H1 (cell line): ENCODE measurements around the gene DISC1.
"Not testable (repeated sequence)": the region's sequence is repeated elsewhere in the genome, so short reads cannot be mapped to it uniquely, and the experiment has no call there.

Experiments used
- ATF3 ChIP-seq: IDR thresholded peaks from 2 replicates; pipeline ENCODE4 v1.6.1; 2011; ENCODE audit warnings: low read depth, mild to moderate bottlenecking, low read length; ENCODE audit not compliant: insufficient read depth
- CEBPB ChIP-seq: IDR thresholded peaks from 2 replicates; pipeline ENCODE4 v1.6.1; 2012; ENCODE audit warnings: low read depth, low read length
- CREB1 ChIP-seq: IDR thresholded peaks from 2 replicates; pipeline ENCODE4 v1.6.1; 2012; ENCODE audit warnings: inconsistent platforms
- CTCF ChIP-seq, 3 experiments: IDR thresholded peaks; 1 replicate in 2 of 3; 2 replicates in 1 of 3; pipeline versions ENCODE4 v1.5.1 to v1.6.1; 2011; ENCODE audit warnings: low read length in 3 of 3, mild to moderate bottlenecking in 3 of 3, inconsistent platforms in 2 of 3, low read depth in 1 of 3, moderate library complexity in 1 of 3; ENCODE audit not compliant: insufficient read depth in 1 of 3; ENCODE audit errors: control extremely low read depth in 1 of 3
- EZH2 ChIP-seq: fragments of 200-600 bp; sonication (generic); IDR thresholded peaks from 2 replicates; pipeline ENCODE4 v1.7.1; 2012; ENCODE audit warnings: low read depth, mild to moderate bottlenecking, moderate library complexity, low read length, inconsistent platforms; ENCODE audit not compliant: severe bottlenecking
- FOSL1 ChIP-seq: IDR thresholded peaks from 2 replicates; pipeline ENCODE4 v1.6.1; 2011; ENCODE audit warnings: mild to moderate bottlenecking, low read depth, low read length, moderate library complexity; ENCODE audit not compliant: insufficient read depth
- JUN ChIP-seq: IDR thresholded peaks from 2 replicates; pipeline ENCODE4 v1.6.1; 2011; ENCODE audit warnings: low read depth, mild to moderate bottlenecking, improper control_type of control experiment, low read length
- JUND ChIP-seq: IDR thresholded peaks from 2 replicates; pipeline ENCODE4 v1.6.1; 2011; ENCODE audit warnings: mild to moderate bottlenecking, improper control_type of control experiment, low read length
- POLR2A ChIP-seq, 2 experiments: IDR thresholded peaks; 1 replicate in 1 of 2; 2 replicates in 1 of 2; pipeline ENCODE4 v1.6.1; 2011; ENCODE audit warnings: low read depth in 2 of 2, low read length in 2 of 2, mild to moderate bottlenecking in 2 of 2; ENCODE audit errors: control extremely low read depth in 1 of 2
- POLR2AphosphoS5 ChIP-seq: IDR thresholded peaks from 2 replicates; pipeline ENCODE4 v1.6.1; 2011; ENCODE audit warnings: low read depth, low read length
- SUZ12 ChIP-seq: fragments of 200-600 bp; sonication (generic); IDR thresholded peaks from 2 replicates; pipeline ENCODE4 v1.6.1; 2012; ENCODE audit warnings: mild to moderate bottlenecking, inconsistent platforms, low read length, moderate library complexity, mixed read lengths
- TAF1 ChIP-seq: IDR thresholded peaks from 2 replicates; pipeline ENCODE4 v1.6.1; 2011; ENCODE audit warnings: mild to moderate bottlenecking, low read depth, low read length
- TBP ChIP-seq: IDR thresholded peaks from 2 replicates; pipeline ENCODE4 v1.6.1; 2011; ENCODE audit warnings: low read depth, low read length, improper control_type of control experiment
- ZNF274 ChIP-seq: IDR thresholded peaks from 2 replicates; pipeline ENCODE4 v1.7.0; 2012; ENCODE audit warnings: low read length, borderline replicate concordance; ENCODE audit errors: extremely low read depth

GRCh38 chr1:231593264-231593663, 33.3 kb upstream of the DISC1 start:
- TF ChIP-seq JUND; ATF3; EZH2; POLR2AphosphoS5; SUZ12; TBP; CTCF (IDR thresholded peaks at IDR 0.05; ENCODE audit: control extremely low read depth in 1 of 3, insufficient read depth in 1 of 3, low read depth in 1 of 3, low read length in 3 of 3); ZNF274; CREB1; JUN; POLR2A (IDR thresholded peaks at IDR 0.05; ENCODE audit: control extremely low read depth in 1 of 2, low read depth in 2 of 2, low read length in 2 of 2); CEBPB; FOSL1; TAF1: not testable (repeated sequence)
